Measurements from ENCODE around the gene ZNF800.
A peak's percentile ranks its signal among the peaks of the same experiment; 100 is the strongest.

ZNF800 gene

DNA sequence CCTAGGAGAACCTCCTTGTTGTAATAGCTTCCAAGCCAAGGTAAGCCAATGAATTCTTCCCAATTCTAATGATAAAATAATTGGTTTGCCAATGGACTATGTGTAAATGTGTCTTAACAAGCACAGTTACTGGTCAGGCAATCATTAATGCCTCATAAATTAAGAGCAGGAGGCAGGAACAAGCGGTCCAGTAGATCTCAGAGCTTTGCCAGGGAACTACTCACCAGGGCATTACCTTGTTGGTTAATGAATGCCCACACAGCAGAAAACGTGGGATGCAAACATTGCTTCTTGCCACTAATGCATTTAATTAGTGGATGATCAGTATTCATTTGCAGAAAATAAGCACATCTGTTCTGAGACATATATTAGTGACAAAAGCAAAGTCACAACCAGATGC lies 26.7 kb upstream of the ZNF800 start:
- in situ Hi-C loops (cut with MboI; ENCODE audit: low sequenced_read_pairs, unreplicated experiment), result no loop called here
- DNase-seq (ENCODE audit: low spot score), result no peak
- TF ChIP-seq, protein P1, sequence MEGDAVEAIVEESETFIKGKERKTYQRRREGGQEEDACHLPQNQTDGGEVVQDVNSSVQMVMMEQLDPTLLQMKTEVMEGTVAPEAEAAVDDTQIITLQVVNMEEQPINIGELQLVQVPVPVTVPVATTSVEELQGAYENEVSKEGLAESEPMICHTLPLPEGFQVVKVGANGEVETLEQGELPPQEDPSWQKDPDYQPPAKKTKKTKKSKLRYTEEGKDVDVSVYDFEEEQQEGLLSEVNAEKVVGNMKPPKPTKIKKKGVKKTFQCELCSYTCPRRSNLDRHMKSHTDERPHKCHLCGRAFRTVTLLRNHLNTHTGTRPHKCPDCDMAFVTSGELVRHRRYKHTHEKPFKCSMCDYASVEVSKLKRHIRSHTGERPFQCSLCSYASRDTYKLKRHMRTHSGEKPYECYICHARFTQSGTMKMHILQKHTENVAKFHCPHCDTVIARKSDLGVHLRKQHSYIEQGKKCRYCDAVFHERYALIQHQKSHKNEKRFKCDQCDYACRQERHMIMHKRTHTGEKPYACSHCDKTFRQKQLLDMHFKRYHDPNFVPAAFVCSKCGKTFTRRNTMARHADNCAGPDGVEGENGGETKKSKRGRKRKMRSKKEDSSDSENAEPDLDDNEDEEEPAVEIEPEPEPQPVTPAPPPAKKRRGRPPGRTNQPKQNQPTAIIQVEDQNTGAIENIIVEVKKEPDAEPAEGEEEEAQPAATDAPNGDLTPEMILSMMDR (IDR thresholded peaks at IDR 0.05; ENCODE audit: borderline replicate concordance, control extremely low read depth, extremely low read depth, insufficient read depth, missing control alignments), result no peak

DNA sequence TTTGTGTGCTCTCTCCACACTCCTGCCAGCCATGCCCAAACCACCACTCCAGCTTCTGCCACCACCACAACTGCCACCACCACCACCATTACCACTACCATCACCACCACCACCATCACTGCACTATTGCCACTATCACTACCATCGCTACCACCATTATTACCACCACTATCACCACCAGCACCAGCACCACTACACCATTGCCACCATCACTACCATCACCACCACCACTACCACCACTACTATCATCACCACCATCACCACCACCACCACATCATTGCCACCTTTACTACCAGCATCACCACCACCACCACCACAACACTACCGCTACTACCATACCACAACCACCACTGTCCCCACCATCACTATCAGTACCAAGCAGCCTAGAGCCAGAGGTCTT lies 26.0 kb upstream of the ZNF800 start:
- DNase-seq (ENCODE audit: low spot score), result no peak
- in situ Hi-C loops (cut with MboI; ENCODE audit: low sequenced_read_pairs, unreplicated experiment), result no loop called here
- TF ChIP-seq, protein P1 (IDR thresholded peaks at IDR 0.05; ENCODE audit: borderline replicate concordance, control extremely low read depth, extremely low read depth, insufficient read depth, missing control alignments), result no peak

DNA sequence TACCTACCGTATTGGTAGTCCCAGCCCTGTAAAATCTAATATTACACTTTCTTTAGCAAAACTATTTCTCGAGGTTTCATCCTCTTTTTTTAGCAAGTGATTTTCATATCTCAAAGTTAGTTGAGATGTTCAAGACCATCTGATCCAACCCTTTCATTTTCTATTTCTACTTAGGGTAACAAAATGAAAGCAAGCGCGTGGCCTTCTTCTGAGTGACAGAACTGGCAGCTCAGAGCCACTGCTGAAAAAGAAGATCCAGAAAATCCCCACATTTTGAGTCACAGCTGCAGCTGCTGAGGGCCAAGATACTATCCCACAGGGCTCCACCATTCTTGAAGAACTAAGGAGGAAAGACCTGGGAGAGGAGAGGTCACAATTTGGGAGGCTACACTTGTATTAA lies 24.8 kb upstream of the ZNF800 start:
- peak; percentile 51 for DNase-seq (ENCODE audit: low spot score)
- in situ Hi-C loops (cut with MboI; ENCODE audit: low sequenced_read_pairs, unreplicated experiment), result no loop called here
- TF ChIP-seq, protein P1 (IDR thresholded peaks at IDR 0.05; ENCODE audit: borderline replicate concordance, control extremely low read depth, extremely low read depth, insufficient read depth, missing control alignments), result no peak

DNA sequence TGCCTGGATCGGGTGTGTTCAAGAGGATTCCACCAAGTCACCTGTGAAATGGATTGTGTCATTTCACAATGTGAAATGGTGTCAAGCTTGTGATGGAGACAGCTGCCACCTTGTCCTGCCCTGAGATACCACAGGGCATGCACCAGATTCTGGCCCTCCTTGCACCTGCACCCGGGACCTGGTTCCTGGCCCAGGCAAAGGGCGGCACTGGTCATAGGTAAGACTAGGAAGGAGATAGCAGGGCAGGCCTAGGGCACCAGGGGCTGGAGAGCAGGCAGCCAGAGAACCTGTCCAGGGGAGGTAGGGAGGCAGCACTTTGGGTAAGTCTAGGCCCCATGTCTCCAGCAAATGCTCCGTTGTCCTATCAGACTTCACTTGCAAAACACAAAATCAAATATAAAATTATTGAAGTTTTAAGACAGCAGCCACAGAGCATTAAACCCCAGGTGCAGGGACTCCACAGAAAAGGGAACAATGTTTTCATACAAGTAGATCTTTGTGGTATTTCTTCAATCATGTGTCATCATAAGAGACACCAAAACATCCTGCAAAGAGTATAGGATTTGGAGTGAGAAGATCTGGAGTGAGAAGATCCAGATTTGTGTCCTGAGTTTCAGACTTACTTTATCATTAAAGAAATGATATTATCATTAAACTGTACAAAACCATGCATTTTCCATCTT lies 22.7 kb upstream of the ZNF800 start:
- TF ChIP-seq, protein P1 (IDR thresholded peaks at IDR 0.05; ENCODE audit: borderline replicate concordance, control extremely low read depth, extremely low read depth, insufficient read depth, missing control alignments), result no peak
- DNase-seq (ENCODE audit: low spot score), result no peak
- in situ Hi-C loops (cut with MboI; ENCODE audit: low sequenced_read_pairs, unreplicated experiment), result no loop called here

DNA sequence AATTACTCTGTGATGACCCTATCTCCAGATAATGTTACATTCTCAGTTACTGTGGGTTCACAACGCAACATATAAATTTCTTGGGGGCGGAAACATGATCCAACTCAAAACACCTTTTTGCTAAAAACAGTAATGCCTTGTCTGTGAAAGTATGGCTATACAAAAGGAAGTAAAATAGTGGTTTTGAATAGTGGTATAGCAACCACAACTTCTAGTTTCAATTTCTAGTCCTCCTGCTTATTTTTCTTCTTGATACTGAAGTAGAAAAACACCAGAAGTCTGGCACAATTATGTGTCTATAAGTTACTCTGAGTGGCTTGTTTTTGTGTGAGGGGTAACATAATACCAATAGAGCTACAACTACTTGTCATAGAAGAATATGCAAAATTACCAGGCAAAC lies 21.5 kb upstream of the ZNF800 start:
- TF ChIP-seq, protein P1 (IDR thresholded peaks at IDR 0.05; ENCODE audit: borderline replicate concordance, control extremely low read depth, extremely low read depth, insufficient read depth, missing control alignments), result no peak
- in situ Hi-C loops (cut with MboI; ENCODE audit: low sequenced_read_pairs, unreplicated experiment), result no loop called here
- DNase-seq (ENCODE audit: low spot score), result no peak

DNA sequence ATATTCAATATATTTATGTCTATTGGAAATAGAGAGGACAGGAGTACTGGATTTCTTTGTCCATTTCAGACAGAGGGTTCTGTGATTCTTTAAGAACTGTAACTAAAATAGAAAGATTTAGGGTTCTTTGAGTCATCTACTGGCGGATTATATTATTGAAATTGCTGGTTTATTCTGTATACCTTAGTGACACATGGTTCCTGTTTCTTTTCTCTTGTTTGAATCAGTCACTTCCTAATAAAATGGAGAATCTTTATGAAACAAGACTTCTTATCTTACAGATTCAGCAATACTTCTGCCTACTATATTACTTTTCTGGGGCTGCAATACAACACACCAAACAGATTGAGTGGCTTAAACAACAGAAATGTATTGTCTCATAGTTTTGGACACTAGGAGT lies 20.8 kb upstream of the ZNF800 start:
- DNase-seq (ENCODE audit: low spot score), result no peak
- in situ Hi-C loops (cut with MboI; ENCODE audit: low sequenced_read_pairs, unreplicated experiment), result no loop called here
- TF ChIP-seq, protein P1 (IDR thresholded peaks at IDR 0.05; ENCODE audit: borderline replicate concordance, control extremely low read depth, extremely low read depth, insufficient read depth, missing control alignments), result no peak

Data from GM13976 (cell line).